GM12878 (cell line): Measurements from ENCODE around the gene SYS1. TPM values are rescaled to one million over a fixed set of nuclear protein-coding genes. Genes with fewer than 3 reads are reported as not detected.

ENCODE experiments used
- ATAC-seq: fragments of 200-7000 bp; cut with Tn5 transposase; 3 replicates; pipeline ENCODE4 v1.9.1; 2020; ENCODE audit warnings: mild to moderate bottlenecking, moderate library complexity
- BruUV-seq: library from RNA; stranded (reverse); fragments of 400-500 nt; replicated peaks from 2 replicates; lab custom pipeline; 2021; lab: Mats Ljungman, UMichigan
- CTCF ChIA-PET: fragments of 300-600 bp; sonication (Branson Sonifier 250); formaldehyde crosslinking; extraction: SDS; loops from one replicate; lab custom pipeline; 2021; ENCODE audit warnings: inconsistent platforms; lab: Yijun Ruan, JAX
- POLR2A ChIA-PET: fragments of 350-600 bp; formaldehyde crosslinking; extraction: SDS; loops from one replicate; lab custom pipeline; 2021; ENCODE audit warnings: inconsistent platforms; lab: Charles Lee
- RAD21 ChIA-PET: fragments of 300-600 bp; sonication (Branson Sonifier 250); formaldehyde crosslinking; loops from one replicate; lab custom pipeline; 2023; ENCODE audit warnings: antibody characterized with exemption; ENCODE audit not compliant: unreplicated experiment; lab: Charles Lee
- SMC1A ChIA-PET: fragments of 300-600 bp; sonication (Branson Sonifier 250); formaldehyde crosslinking; loops from one replicate; lab custom pipeline; 2023; ENCODE audit not compliant: unreplicated experiment, uncharacterized antibody; lab: Charles Lee
- DNase-seq: peaks from one replicate; pipeline ENCODE4 v3.0.0-alpha.2; 2011; ENCODE audit warnings: low read depth, low spot score
- FAIRE-seq: peaks from 3 replicates; lab custom pipeline; 2011; peaks lifted over from hg19 to GRCh38; lab: Jason Lieb, UNC
- H2AFZ ChIP-seq: 2 replicates; pipeline ENCODE4 v1.6.0; 2011; ENCODE audit warnings: low read depth, low read length, control low read depth; ENCODE audit not compliant: control insufficient read depth
- H3K27ac ChIP-seq: 2 replicates; pipeline ENCODE4 v1.5.1; 2011; ENCODE audit warnings: control low read depth; ENCODE audit not compliant: control insufficient read depth, insufficient read depth
- H3K27me3 ChIP-seq, 2 experiments: replicated peaks in 1 of 2; 2 replicates each; pipeline versions ENCODE4 v1.6.0 to v1.6.1; 2011; ENCODE audit warnings: low read length in 1 of 2; ENCODE audit not compliant: control insufficient read depth in 2 of 2, insufficient read depth in 2 of 2
- H3K36me3 ChIP-seq, 2 experiments: 2 replicates each; pipeline ENCODE4 v1.5.1; 2011; ENCODE audit warnings: low read length in 1 of 2; ENCODE audit not compliant: control insufficient read depth in 2 of 2, insufficient read depth in 2 of 2
- H3K4me1 ChIP-seq: 2 replicates; pipeline ENCODE4 v1.6.1; 2011; ENCODE audit warnings: mild to moderate bottlenecking, low read length, moderate library complexity, mixed read lengths; ENCODE audit not compliant: control insufficient read depth, insufficient read depth
- H3K4me2 ChIP-seq: 2 replicates; pipeline ENCODE4 v1.6.0; 2011; ENCODE audit warnings: control low read depth; ENCODE audit not compliant: control insufficient read depth, insufficient read depth
- H3K4me3 ChIP-seq: fragments of 200-600 bp; sonication (generic); 2 replicates; pipeline ENCODE4 v1.5.1; 2016
- H3K79me2 ChIP-seq: 2 replicates; pipeline ENCODE4 v1.6.0; 2011; ENCODE audit warnings: low read length; ENCODE audit not compliant: control insufficient read depth, insufficient read depth
- H3K9ac ChIP-seq: 2 replicates; pipeline ENCODE4 v1.8.0; 2011; ENCODE audit warnings: low read length, control low read depth, mixed read lengths; ENCODE audit not compliant: control insufficient read depth, insufficient read depth
- H3K9me3 ChIP-seq: replicated peaks from 3 replicates; pipeline ENCODE4 v1.5.1; 2011; ENCODE audit warnings: mild to moderate bottlenecking, low read length; ENCODE audit not compliant: control insufficient read depth, insufficient read depth
- H4K20me1 ChIP-seq: 2 replicates; pipeline ENCODE4 v1.6.0; 2011; ENCODE audit not compliant: control insufficient read depth, insufficient read depth
- CHD2 ChIP-seq: IDR thresholded peaks from 2 replicates; pipeline ENCODE4 v1.6.1; 2011; ENCODE audit warnings: low read depth, low read length, improper control_type of control experiment, borderline replicate concordance
- ESRRA ChIP-seq: IDR thresholded peaks from 2 replicates; pipeline ENCODE4 v1.6.1; 2012; ENCODE audit warnings: mild to moderate bottlenecking, low read length, improper control_type of control experiment
- KAT2A ChIP-seq: conservative IDR thresholded peaks from 2 replicates; pipeline ENCODE4 v1.6.1; 2011; ENCODE audit warnings: low read depth, low read length; ENCODE audit not compliant: control insufficient read depth
- NR2C1 ChIP-seq: fragments of 450-650 bp; IDR thresholded peaks from 2 replicates; pipeline ENCODE4 v1.6.1; 2017; ENCODE audit warnings: antibody characterized with exemption, mild to moderate bottlenecking, moderate library complexity
- SMC3 ChIP-seq: IDR thresholded peaks from 2 replicates; pipeline ENCODE4 v1.6.1; 2011; ENCODE audit warnings: low read length, improper control_type of control experiment, borderline replicate concordance
- SREBF2 ChIP-seq: IDR thresholded peaks from 2 replicates; pipeline ENCODE4 v1.6.1; 2012; ENCODE audit warnings: mild to moderate bottlenecking, low read length
- SUZ12 ChIP-seq: fragments of 200-600 bp; sonication (generic); IDR thresholded peaks from one replicate; pipeline ENCODE4 v1.6.1; 2018; ENCODE audit warnings: antibody characterized with exemption, mild to moderate bottlenecking; ENCODE audit not compliant: unreplicated experiment
- USF1 ChIP-seq: IDR thresholded peaks from 2 replicates; pipeline ENCODE4 v1.6.1; 2011; ENCODE audit warnings: borderline replicate concordance, low read depth, mild to moderate bottlenecking, moderate library complexity, mixed read lengths, low read length; ENCODE audit not compliant: insufficient read depth; ENCODE audit errors: extremely low read length
- ZZZ3 ChIP-seq: IDR thresholded peaks from 2 replicates; pipeline ENCODE4 v1.6.1; 2011; ENCODE audit warnings: low read depth; ENCODE audit not compliant: control insufficient read depth, insufficient read length
- WGBS: methylation state at CpG from one replicate; pipeline ENCODE4 v1.1.6; 2016; ENCODE audit warnings: low lambda C conversion rate; ENCODE audit not compliant: insufficient replicate concordance, insufficient coverage; ENCODE audit errors: missing lambda C conversion rate; 5-methylcytosine and 5-hydroxymethylcytosine counted together
- in situ Hi-C: fragments of 300-500 bp; cut with MboI; formaldehyde crosslinking; loops from 9 replicates; pipeline ENCODE4 v1.14.3; 2018; ENCODE audit warnings: mixed read lengths
- intact Hi-C: fragments of 100-400 bp; cut with micrococcal nuclease; formaldehyde crosslinking; loops from one replicate; pipeline ENCODE4 v1.14.2; 2022; ENCODE audit not compliant: unreplicated experiment
- polyA plus RNA-seq, 11 experiments: library from polyadenylated mRNA; depleted of rRNA in 4 of 11; unstranded in 6 of 11; stranded (reverse) in 5 of 11; fragments of >200 nt; fragmentation: Nextera tagmentation in 4 of 11; fragmentation: Illumina TruSeq in 1 of 11; extraction: Ambion mirVana in 4 of 11; extraction: Trizol in 1 of 11; gene quantifications; 1 replicate in 1 of 11; 2 replicates in 10 of 11; pipeline versions ENCODE4 v1.2.1 to v1.2.3, GENCODE V29; 2011 to 2016; ENCODE audit warnings: inconsistent platforms in 2 of 11, missing spikeins in 2 of 11, low read depth in 1 of 11
- total RNA-seq, 4 experiments: library from RNA; depleted of rRNA in 3 of 4; stranded (reverse); fragments of >200 nt in 3 of 4; fragmentation: Illumina TruSeq in 1 of 4; extraction: Trizol in 1 of 4; gene quantifications; 2 replicates each; pipeline versions ENCODE4 v1.2.1 to v1.2.3, GENCODE V29; 2013 to 2021
- TF ChIP-seq, protein P1 (sequence below): fragments of 450-650 bp; IDR thresholded peaks from 2 replicates; pipeline ENCODE4 v1.6.1; 2016; ENCODE audit warnings: mild to moderate bottlenecking
- TF ChIP-seq, protein P2 (sequence below): fragments of 450-650 bp; IDR thresholded peaks from 2 replicates; pipeline ENCODE4 v1.6.1; 2017; ENCODE audit warnings: mild to moderate bottlenecking, moderate library complexity

The SYS1 gene
- total and polyA plus RNA-seq, 10 of the 15 experiments (the other 5 are each of a cell fraction or from before 2014, with no cell fraction given) = 5.1 to 22.6 (median 9.3) TPM

- Histone ChIP-seq H3K4me1 (peaks cover 2% of the 10 kb centered on the region), H3K4me2 (no peak within 1 kb of the TSS), H3K27ac (no peak within 1 kb of the TSS), H3K4me3 (no peak within 1 kb of the TSS), H3K27me3 (no peaks in the 10 kb centered on the region), H2AFZ (no peak within 1 kb of the TSS), H3K79me2 (no peaks in the 10 kb centered on the region), H3K9ac (no peak within 1 kb of the TSS), H3K36me3 (no peaks in the 10 kb centered on the region; a peak in 1 of 4 replicates), H3K9me3 (no peaks in the 10 kb centered on the region), H4K20me1 (no peaks in the 10 kb centered on the region)
- ChIA-PET CTCF (interaction anchor here (1.1 to 2.8 kb wide), 3 partner anchors 15 to 75 kb away, joined by 3 to 8 read pairs (median 4); partner anchors contain the start of gene SYS1), SMC1A (interaction anchor here (19.8 kb wide), 1 partner anchor 57 kb away, joined by 440 read pairs; no protein-coding TSS in a partner anchor), POLR2A (interaction anchor here (0.9 kb wide), 1 partner anchor 10 kb away, joined by 3 read pairs; no protein-coding TSS in a partner anchor), RAD21 (no interaction called here)
- ATAC-seq (no peak), DNase-seq (no peak), FAIRE-seq (no peak)
- intact Hi-C loops = no loop called here
- WGBS = 67% methylated on average over 1 of the region's 1 CpG
- in situ Hi-C loops = no loop called here
- BruUV-seq = no TSS peak
- TF ChIP-seq, protein P1, sequence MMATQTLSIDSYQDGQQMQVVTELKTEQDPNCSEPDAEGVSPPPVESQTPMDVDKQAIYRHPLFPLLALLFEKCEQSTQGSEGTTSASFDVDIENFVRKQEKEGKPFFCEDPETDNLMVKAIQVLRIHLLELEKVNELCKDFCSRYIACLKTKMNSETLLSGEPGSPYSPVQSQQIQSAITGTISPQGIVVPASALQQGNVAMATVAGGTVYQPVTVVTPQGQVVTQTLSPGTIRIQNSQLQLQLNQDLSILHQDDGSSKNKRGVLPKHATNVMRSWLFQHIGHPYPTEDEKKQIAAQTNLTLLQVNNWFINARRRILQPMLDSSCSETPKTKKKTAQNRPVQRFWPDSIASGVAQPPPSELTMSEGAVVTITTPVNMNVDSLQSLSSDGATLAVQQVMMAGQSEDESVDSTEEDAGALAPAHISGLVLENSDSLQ = no peak
- TF ChIP-seq SMC3 = no peak
- no peak for TF ChIP-seq SREBF2
- TF ChIP-seq CHD2 = no peak
- TF ChIP-seq ZZZ3 = no peak
These were observed 15.2 kb downstream of the SYS1 start, which contains the start of gene TP53TG5 for GRCh38 chr20:45378191-45378590. TSS of gene TP53TG5 (minus strand) at chr20:45378325. CDS start at chr20:45378236, 89 bp downstream.

DNA sequence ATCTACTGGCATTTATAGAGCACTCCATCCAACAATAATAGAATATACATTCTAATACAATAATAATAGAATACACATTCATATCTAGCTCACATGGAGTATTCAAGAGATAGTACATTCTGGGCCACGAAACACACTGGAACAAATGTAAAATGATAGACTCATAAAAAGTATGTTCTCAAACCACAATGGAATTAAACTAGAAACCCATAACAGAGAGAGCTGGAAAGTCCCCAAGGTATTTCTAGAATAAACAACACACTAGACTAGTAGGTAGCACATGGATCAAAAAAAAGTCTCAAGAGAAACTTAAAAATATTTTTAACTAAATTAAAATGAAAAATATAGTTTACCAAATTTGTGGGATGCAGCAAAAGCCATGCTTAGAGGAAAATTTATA, 24.3 kb downstream of the SYS1 start:
- CTCF ChIA-PET = interaction anchor here (0.9 to 3.8 kb wide), 8 partner anchors 14 to 50 kb away, joined by 3 to 24 read pairs (median 3); partner anchors contain the start of gene SYS1
- WGBS = 9% methylated on average over 1 of the region's 1 CpG
- DNase-seq (no peak), ATAC-seq (no peak), FAIRE-seq (no peak)
- H3K4me1 ChIP-seq = no peaks in the 10 kb centered on the region
- H3K36me3 ChIP-seq = no peaks in the 10 kb centered on the region
- no TSS peak for BruUV-seq
- no peaks in the 10 kb centered on the region for H3K27me3 ChIP-seq
- H3K79me2 ChIP-seq = no peaks in the 10 kb centered on the region
- H3K4me2 ChIP-seq = no peak overlapping the region
- SMC1A ChIA-PET = interaction anchor here (1.2 kb wide), 1 partner anchor 12 kb away, joined by 3 read pairs; no protein-coding TSS in a partner anchor
- in situ Hi-C loops = no loop called here
- intact Hi-C loops = no loop called here
- RAD21 ChIA-PET = no interaction called here
- no peak overlapping the region for H3K9ac ChIP-seq
- H3K4me3 ChIP-seq = no peak overlapping the region
- H3K27ac ChIP-seq = no peak overlapping the region
- POLR2A ChIA-PET = no interaction called here
- no peak overlapping the region for H2AFZ ChIP-seq
- H3K9me3 ChIP-seq = no peaks in the 10 kb centered on the region
- H4K20me1 ChIP-seq = no peaks in the 10 kb centered on the region
- TF ChIP-seq, protein P2, sequence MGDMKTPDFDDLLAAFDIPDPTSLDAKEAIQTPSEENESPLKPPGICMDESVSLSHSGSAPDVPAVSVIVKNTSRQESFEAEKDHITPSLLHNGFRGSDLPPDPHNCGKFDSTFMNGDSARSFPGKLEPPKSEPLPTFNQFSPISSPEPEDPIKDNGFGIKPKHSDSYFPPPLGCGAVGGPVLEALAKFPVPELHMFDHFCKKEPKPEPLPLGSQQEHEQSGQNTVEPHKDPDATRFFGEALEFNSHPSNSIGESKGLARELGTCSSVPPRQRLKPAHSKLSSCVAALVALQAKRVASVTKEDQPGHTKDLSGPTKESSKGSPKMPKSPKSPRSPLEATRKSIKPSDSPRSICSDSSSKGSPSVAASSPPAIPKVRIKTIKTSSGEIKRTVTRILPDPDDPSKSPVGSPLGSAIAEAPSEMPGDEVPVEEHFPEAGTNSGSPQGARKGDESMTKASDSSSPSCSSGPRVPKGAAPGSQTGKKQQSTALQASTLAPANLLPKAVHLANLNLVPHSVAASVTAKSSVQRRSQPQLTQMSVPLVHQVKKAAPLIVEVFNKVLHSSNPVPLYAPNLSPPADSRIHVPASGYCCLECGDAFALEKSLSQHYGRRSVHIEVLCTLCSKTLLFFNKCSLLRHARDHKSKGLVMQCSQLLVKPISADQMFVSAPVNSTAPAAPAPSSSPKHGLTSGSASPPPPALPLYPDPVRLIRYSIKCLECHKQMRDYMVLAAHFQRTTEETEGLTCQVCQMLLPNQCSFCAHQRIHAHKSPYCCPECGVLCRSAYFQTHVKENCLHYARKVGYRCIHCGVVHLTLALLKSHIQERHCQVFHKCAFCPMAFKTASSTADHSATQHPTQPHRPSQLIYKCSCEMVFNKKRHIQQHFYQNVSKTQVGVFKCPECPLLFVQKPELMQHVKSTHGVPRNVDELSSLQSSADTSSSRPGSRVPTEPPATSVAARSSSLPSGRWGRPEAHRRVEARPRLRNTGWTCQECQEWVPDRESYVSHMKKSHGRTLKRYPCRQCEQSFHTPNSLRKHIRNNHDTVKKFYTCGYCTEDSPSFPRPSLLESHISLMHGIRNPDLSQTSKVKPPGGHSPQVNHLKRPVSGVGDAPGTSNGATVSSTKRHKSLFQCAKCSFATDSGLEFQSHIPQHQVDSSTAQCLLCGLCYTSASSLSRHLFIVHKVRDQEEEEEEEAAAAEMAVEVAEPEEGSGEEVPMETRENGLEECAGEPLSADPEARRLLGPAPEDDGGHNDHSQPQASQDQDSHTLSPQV = no peak
- TF ChIP-seq SUZ12 (no peak), KAT2A (no peak), NR2C1 (no peak), USF1 (no peak), ESRRA (no peak)
